ACC112 (cell line): ENCODE measurements around the gene SPNS1.

Experiments
- H2AFZ ChIP-seq: fragments of 200-600 bp; sonication (generic); one replicate; pipeline ENCODE4 v1.6.0; 2017; ENCODE audit warnings: antibody characterized with exemption, low read length; ENCODE audit not compliant: unreplicated experiment
- H3K27ac ChIP-seq: fragments of 200-600 bp; sonication (generic); 2 replicates; pipeline ENCODE4 v1.5.1; 2014; ENCODE audit warnings: low read depth, mild to moderate bottlenecking, antibody characterized with exemption, low read length, moderate library complexity
- H3K27me3 ChIP-seq: fragments of 200-600 bp; sonication (generic); 2 replicates; pipeline ENCODE4 v1.6.1; 2014; ENCODE audit warnings: mild to moderate bottlenecking, antibody characterized with exemption, low read length, moderate library complexity, mixed read lengths; ENCODE audit not compliant: insufficient read depth
- H3K36me3 ChIP-seq: fragments of 200-600 bp; sonication (generic); 2 replicates; pipeline ENCODE4 v1.6.1; 2016; ENCODE audit warnings: mild to moderate bottlenecking, antibody characterized with exemption, low read length, moderate library complexity, mixed read lengths; ENCODE audit not compliant: insufficient read depth
- H3K4me1 ChIP-seq: fragments of 200-600 bp; sonication (generic); one replicate; pipeline ENCODE4 v1.6.1; 2016; ENCODE audit warnings: low read length, mixed read lengths; ENCODE audit not compliant: insufficient read depth, unreplicated experiment, control insufficient read depth
- H3K4me3 ChIP-seq: fragments of 200-600 bp; sonication (generic); 2 replicates; pipeline ENCODE4 v1.5.1; 2014; ENCODE audit warnings: mild to moderate bottlenecking, low read depth, low read length
- H3K79me2 ChIP-seq: fragments of 200-600 bp; sonication (generic); one replicate; pipeline ENCODE4 v1.6.0; 2016; ENCODE audit warnings: low read length; ENCODE audit not compliant: control insufficient read depth, unreplicated experiment, insufficient read depth

SPNS1 gene

DNA sequence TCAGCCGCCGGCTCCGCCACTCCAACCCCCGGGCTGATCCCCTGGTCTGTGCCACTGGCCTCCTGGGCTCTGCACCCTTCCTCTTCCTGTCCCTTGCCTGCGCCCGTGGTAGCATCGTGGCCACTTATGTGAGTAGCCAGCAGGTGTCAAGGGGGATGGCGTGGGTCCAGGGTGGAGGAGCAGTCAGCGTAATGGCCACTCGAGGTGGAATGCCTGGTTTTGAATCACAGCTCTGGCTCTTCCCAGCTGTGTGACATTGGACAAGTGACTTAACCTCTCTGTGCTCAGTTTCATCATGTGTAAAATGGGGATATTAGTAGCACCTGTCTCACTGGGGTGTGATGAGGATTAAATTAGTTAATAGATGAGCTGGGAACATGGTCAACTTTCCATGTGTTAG lies 7.8 kb downstream of the SPNS1 start:
- Histone ChIP-seq H3K4me3 (no peak overlapping the region), H3K4me1 (no peaks in the 10 kb centered on the region), H3K79me2 (peaks cover 5% of the 10 kb centered on the region), H2AFZ (no peak overlapping the region), H3K36me3 (peaks cover 37% of the 10 kb centered on the region), H3K27ac (no peak overlapping the region), H3K27me3 (no peaks in the 10 kb centered on the region)

DNA sequence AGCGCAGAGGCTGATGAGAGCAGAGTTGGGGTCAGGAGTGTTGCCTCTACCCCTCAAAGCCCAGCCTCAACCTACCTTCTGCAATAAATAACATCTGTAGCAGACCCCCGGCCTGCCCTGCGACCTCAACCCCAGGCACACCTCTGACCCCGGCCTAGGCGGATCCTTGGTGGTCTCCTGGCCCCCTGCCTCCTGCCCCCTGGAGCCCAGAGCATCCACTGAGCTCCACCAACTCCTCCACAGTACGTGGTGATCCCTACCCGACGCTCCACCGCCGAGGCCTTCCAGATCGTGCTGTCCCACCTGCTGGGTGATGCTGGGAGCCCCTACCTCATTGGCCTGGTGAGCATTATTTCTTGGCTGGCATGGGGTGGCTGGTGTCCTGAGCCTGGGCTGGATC lies 8.4 kb downstream of the SPNS1 start:
- Histone ChIP-seq H3K27me3 (no peaks in the 10 kb centered on the region), H3K4me3 (no peak overlapping the region), H3K27ac (no peak overlapping the region), H3K36me3 (peaks cover 38% of the 10 kb centered on the region), H3K79me2 (no peaks in the 10 kb centered on the region), H2AFZ (no peak overlapping the region), H3K4me1 (no peaks in the 10 kb centered on the region)

DNA sequence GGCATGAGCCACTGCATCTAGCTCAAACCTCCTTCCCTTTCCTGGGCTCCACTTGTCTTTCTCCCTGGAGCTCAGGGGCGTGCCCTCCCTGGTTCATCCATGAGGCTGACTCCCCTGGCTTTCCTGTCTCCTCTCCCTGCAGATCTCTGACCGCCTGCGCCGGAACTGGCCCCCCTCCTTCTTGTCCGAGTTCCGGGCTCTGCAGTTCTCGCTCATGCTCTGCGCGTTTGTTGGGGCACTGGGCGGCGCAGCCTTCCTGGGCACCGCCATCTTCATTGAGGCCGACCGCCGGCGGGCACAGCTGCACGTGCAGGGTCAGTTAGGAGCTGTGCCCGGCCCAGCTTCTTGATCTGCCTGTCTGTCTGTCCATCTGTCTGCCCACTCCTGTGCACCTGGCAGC lies 9.1 kb downstream of the SPNS1 start:
- Histone ChIP-seq H3K4me1 (no peaks in the 10 kb centered on the region), H3K27me3 (no peaks in the 10 kb centered on the region), H3K4me3 (no peak overlapping the region), H2AFZ (no peak overlapping the region), H3K36me3 (peaks cover 38% of the 10 kb centered on the region), H3K27ac (no peak overlapping the region), H3K79me2 (no peaks in the 10 kb centered on the region)

DNA sequence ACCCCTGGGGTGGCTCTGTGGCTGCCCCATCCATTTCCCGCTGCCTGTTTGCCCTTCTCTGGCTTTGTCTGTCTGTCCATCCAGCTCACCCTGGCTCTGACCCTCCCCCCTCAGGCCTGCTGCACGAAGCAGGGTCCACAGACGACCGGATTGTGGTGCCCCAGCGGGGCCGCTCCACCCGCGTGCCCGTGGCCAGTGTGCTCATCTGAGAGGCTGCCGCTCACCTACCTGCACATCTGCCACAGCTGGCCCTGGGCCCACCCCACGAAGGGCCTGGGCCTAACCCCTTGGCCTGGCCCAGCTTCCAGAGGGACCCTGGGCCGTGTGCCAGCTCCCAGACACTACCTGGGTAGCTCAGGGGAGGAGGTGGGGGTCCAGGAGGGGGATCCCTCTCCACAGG lies 9.5 kb downstream of the SPNS1 start:
- Histone ChIP-seq H2AFZ (no peak overlapping the region), H3K79me2 (no peaks in the 10 kb centered on the region), H3K27me3 (no peaks in the 10 kb centered on the region), H3K4me1 (no peaks in the 10 kb centered on the region), H3K4me3 (no peak overlapping the region), H3K27ac (no peak overlapping the region), H3K36me3 (peaks cover 38% of the 10 kb centered on the region)

DNA sequence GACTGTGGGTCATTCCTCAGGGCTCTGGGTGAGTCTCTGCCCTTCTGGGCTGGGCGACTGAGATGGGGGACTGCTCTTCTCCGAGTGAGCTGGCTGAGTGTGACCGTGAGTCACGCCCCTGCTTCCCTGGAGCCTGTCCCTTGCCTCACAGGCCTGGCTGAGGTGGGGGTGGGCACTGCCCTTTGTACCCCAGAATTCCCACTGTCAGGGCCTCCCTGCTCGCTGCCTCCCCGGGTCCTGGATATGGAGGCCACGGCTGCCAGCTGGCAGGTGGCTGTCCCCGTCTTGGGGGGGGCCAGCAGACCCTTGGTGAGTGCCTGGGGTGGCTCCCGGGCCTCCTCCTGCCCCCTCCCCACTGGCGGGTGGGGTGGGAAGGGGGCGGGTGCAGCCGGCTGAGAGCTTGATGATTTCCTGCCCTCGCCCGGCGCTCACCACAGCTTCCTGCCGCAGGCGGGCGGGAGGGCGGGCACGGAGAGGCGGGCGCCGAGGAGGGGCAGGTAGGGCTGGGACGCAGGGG lies 10.1 kb downstream of the SPNS1 start, which contains the start of gene LAT:
LAT (plus strand) TSS at position 434 of the 517 bp plus-strand sequence. CDS start 366 bp downstream, outside the sequence.
- Histone ChIP-seq H3K36me3 (peaks cover 38% of the 10 kb centered on the region), H3K27ac (no peak within 1 kb of the TSS), H2AFZ (no peak within 1 kb of the TSS), H3K79me2 (no peaks in the 10 kb centered on the region), H3K27me3 (no peaks in the 10 kb centered on the region), H3K4me3 (no peak within 1 kb of the TSS), H3K4me1 (no peaks in the 10 kb centered on the region)

DNA sequence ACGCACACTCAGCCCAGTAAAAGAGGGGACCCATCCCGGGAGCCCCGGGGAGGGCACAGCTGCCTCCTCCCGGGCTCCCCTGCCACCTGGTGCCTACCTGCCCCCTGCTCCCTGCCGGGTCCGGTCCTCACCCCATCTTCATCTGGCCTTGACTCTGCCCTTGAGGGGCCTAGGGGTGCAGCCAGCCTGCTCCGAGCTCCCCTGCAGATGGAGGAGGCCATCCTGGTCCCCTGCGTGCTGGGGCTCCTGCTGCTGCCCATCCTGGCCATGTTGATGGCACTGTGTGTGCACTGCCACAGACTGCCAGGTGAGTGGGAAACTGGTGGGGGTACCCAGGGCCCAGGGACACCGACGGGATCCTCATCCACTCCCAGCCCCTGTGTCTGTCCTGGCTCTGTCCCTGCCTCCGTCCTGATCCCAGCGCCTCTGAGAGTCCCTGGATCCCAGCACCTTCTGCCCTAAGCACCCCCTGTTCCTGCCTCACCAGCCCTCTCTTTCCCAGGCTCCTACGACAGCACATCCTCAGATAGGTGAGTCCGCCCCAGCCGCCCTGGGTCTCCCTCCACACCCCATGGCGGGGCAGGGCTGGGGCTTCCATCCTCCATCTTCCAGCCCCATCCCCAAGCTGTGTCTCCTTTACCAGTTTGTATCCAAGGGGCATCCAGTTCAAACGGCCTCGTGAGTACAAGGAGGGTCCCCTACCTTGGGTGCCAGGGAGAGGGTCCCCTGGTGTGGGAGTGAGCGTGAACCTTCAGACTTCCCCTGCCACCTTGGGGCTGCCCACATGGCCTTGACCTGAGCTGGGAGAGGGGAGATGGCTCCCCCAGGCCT lies 10.8 kb downstream of the SPNS1 start:
- H3K79me2 ChIP-seq: no peaks in the 10 kb centered on the region
- H3K4me1 ChIP-seq: no peaks in the 10 kb centered on the region
- H2AFZ ChIP-seq: no peak overlapping the region
- no peak overlapping the region for H3K4me3 ChIP-seq
- H3K36me3 ChIP-seq: peaks cover 38% of the 10 kb centered on the region
- H3K27me3 ChIP-seq: no peaks in the 10 kb centered on the region
- H3K27ac ChIP-seq: no peak overlapping the region

DNA sequence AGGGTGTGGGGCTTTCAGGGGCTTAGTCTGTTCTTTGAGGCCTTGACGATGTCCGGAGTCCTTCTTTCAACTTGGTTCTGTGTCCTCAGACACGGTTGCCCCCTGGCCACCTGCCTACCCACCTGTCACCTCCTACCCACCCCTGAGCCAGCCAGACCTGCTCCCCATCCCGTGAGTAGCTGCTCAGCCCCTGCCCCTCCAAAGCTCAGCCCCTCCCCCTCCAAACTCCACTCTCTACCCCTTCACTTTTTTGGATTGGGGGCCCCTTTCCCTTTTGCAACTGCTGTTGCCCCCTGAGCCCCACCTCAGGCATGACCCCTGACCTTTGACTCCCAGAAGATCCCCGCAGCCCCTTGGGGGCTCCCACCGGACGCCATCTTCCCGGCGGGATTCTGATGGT lies 11.5 kb downstream of the SPNS1 start:
- Histone ChIP-seq H3K27me3 (no peaks in the 10 kb centered on the region), H2AFZ (no peak overlapping the region), H3K36me3 (peaks cover 35% of the 10 kb centered on the region), H3K4me3 (no peak overlapping the region), H3K27ac (no peak overlapping the region), H3K79me2 (no peaks in the 10 kb centered on the region), H3K4me1 (no peaks in the 10 kb centered on the region)

DNA sequence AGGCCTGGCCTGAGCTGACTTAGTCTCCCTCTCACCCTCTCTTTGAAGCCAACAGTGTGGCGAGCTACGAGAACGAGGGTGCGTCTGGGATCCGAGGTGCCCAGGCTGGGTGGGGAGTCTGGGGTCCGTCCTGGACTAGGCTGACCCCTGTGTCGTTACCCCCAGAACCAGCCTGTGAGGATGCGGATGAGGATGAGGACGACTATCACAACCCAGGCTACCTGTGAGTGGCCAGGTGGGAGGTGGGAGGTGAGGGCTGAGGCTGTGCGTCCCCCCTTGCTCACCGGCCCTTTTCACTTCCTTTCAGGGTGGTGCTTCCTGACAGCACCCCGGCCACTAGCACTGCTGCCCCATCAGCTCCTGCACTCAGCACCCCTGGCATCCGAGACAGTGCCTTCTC lies 11.9 kb downstream of the SPNS1 start:
- Histone ChIP-seq H3K36me3 (peaks cover 30% of the 10 kb centered on the region), H3K4me3 (no peak overlapping the region), H3K27ac (no peak overlapping the region), H2AFZ (no peak overlapping the region), H3K4me1 (no peaks in the 10 kb centered on the region), H3K27me3 (no peaks in the 10 kb centered on the region), H3K79me2 (no peaks in the 10 kb centered on the region)

DNA sequence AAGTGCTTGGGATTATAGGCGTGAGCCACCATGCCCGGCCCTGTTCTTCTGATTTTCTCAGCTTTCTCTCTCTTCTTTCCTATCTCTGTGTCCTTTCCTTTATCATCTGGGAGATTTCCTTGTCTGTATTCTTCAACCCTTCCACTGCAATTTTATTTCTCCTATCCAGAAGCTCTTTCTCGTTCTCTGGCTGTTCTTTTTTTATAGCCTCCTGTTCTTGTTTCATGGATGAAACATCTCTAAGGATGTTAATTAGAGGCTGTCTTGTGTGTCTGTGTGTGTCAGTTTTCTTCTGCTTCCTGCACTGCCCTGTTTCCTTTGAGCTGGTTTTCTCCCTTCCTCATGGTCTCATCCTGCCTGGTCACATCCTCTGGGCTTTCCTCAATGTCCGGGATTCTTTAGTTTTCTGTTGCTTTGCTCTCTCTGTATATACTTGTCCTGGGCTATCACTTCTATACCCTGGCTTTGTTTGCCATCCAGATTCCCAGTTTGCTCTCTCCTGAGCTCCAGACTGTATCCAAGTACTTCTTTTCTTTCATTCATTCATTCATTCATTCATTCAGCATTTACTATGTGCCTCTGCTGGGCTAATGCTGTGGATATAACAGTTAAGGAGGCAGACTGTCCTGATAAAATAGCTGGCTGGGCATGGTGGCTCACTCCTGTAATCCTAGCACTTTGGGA lies 12.7 kb downstream of the SPNS1 start:
- Histone ChIP-seq H2AFZ (no peak overlapping the region), H3K36me3 (peaks cover 22% of the 10 kb centered on the region), H3K4me1 (no peaks in the 10 kb centered on the region), H3K27me3 (no peaks in the 10 kb centered on the region), H3K79me2 (no peaks in the 10 kb centered on the region), H3K27ac (no peak overlapping the region), H3K4me3 (no peak overlapping the region)

DNA sequence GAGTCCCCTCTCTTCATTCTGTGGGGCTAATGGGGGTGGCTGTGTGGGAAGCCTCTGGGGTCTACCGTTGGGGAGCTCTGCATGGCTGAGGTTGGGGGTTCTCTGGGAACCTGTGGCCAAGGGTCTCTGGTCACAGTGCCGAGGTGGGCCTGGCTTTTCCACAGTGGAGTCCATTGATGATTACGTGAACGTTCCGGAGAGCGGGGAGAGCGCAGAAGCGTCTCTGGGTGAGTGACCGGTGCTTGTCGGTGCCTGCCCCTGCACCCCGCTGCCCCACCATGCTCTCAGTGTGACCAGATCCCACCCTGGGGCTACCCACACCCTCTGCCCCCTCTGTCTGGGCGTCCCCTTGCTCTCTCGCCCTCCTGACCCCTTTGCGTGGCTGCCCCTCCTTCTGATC lies 14.8 kb downstream of the SPNS1 start:
- Histone ChIP-seq H3K4me3 (no peak overlapping the region), H3K27me3 (no peaks in the 10 kb centered on the region), H3K27ac (no peak overlapping the region), H3K36me3 (peaks cover 19% of the 10 kb centered on the region; the same call in 1 of the 2 replicates), H2AFZ (no peak overlapping the region), H3K4me1 (no peaks in the 10 kb centered on the region), H3K79me2 (no peaks in the 10 kb centered on the region)
